HG03103 (cell line): ENCODE measurements around the gene FGF19.

ENCODE experiments used
- ATAC-seq: cut with Tn5 transposase; IDR thresholded peaks from one replicate; pipeline ENCODE4 v1.9.1; 2021; ENCODE audit warnings: low read depth; ENCODE audit not compliant: unreplicated experiment

Gene FGF19

GRCh38 chr11:69657911-69658625 is 45.8 kb downstream of the FGF19 start:
- ATAC-seq = no peak

- ATAC-seq = no peak
These were observed 46.3 kb downstream of the FGF19 start for GRCh38 chr11:69657456-69657910.

GRCh38 chr11:69656536-69657455 is 47.0 kb downstream of the FGF19 start:
- no peak for ATAC-seq

- no peak for ATAC-seq
These were observed 48.1 kb downstream of the FGF19 start for GRCh38 chr11:69655479-69656428.

GRCh38 chr11:69654660-69655478 is 49.0 kb downstream of the FGF19 start:
- no peak for ATAC-seq

GRCh38 chr11:69654001-69654659 is 49.7 kb downstream of the FGF19 start:
- ATAC-seq = no peak

- no peak for ATAC-seq
These were observed 50.3 kb downstream of the FGF19 start for GRCh38 chr11:69653406-69653960.

GRCh38 chr11:69652999-69653398 is 50.8 kb downstream of the FGF19 start:
- ATAC-seq = no peak

GRCh38 chr11:69651834-69652620 is 51.8 kb downstream of the FGF19 start:
- no peak for ATAC-seq

- ATAC-seq = no peak
These were observed 52.9 kb downstream of the FGF19 start for GRCh38 chr11:69650832-69651344.

- no peak for ATAC-seq
These were observed 53.6 kb downstream of the FGF19 start for GRCh38 chr11:69650081-69650831.

GRCh38 chr11:69649576-69649900 is 54.3 kb downstream of the FGF19 start:
- no peak for ATAC-seq

GRCh38 chr11:69648679-69649575 is 54.9 kb downstream of the FGF19 start:
- no peak for ATAC-seq
